ENCODE results near the gene TP73.

TP73 gene

GRCh38 chr1:3731583-3732433 lies 79.5 kb downstream of the TP73 start:
- DNase-seq, result no peak

GRCh38 chr1:3732434-3733093 lies 80.2 kb downstream of the TP73 start:
- DNase-seq, result peak; percentile 6

- DNase-seq, result no peak
These were observed 81.0 kb downstream of the TP73 start for GRCh38 chr1:3733094-3733882.

- DNase-seq, result no peak
These were observed 81.7 kb downstream of the TP73 start for GRCh38 chr1:3733883-3734589.

GRCh38 chr1:3734602-3735001 lies 82.3 kb downstream of the TP73 start:
- no peak for DNase-seq

- no peak for DNase-seq
These were observed 82.8 kb downstream of the TP73 start for GRCh38 chr1:3735027-3735681.

GRCh38 chr1:3735688-3736087 lies 83.4 kb downstream of the TP73 start:
- DNase-seq, result no peak

GRCh38 chr1:3736131-3736561 lies 83.8 kb downstream of the TP73 start:
- DNase-seq, result no peak

GRCh38 chr1:3736708-3737107 lies 84.4 kb downstream of the TP73 start:
- DNase-seq, result no peak

GRCh38 chr1:3738943-3739342 lies 86.6 kb downstream of the TP73 start:
- DNase-seq, result no peak

GRCh38 chr1:3740042-3740441 lies 87.7 kb downstream of the TP73 start:
- no peak for DNase-seq

GRCh38 chr1:3740752-3741151 lies 88.4 kb downstream of the TP73 start:
- DNase-seq, result no peak

GRCh38 chr1:3741566-3742438 lies 89.5 kb downstream of the TP73 start:
- DNase-seq, result no peak

- no peak for DNase-seq
These were observed 90.4 kb downstream of the TP73 start for GRCh38 chr1:3742439-3743298.

- no peak for DNase-seq
These were observed 91.1 kb downstream of the TP73 start for GRCh38 chr1:3743421-3743820.

- no peak for DNase-seq
These were observed 91.5 kb downstream of the TP73 start for GRCh38 chr1:3743826-3744225.

GRCh38 chr1:3744646-3745045 lies 92.3 kb downstream of the TP73 start:
- no peak for DNase-seq

- DNase-seq, result no peak
These were observed 92.8 kb downstream of the TP73 start for GRCh38 chr1:3745071-3745470.

- DNase-seq, result peak; percentile 73
These were observed 93.5 kb downstream of the TP73 start for GRCh38 chr1:3745590-3746381.

Data from hematopoietic multipotent progenitor cell treated with erythropoietin and hydrocortisone succinate and interleukin-3 and kit ligand, for 8 days (in vitro differentiated cells).